NCI-H1417 treated with DMSO at 0.1 percent for 48 hours (cell line): ENCODE results near the gene DNAJB13.
"Not testable (repeated sequence)": the region's sequence is repeated elsewhere in the genome, so short reads cannot be mapped to it uniquely, and the experiment has no call there.

Experiments used
- DNase-seq: peaks from one replicate; lab custom pipeline; 2025; lab: John Stamatoyannopoulos, UW

Gene DNAJB13

GRCh38 chr11:73977856-73978519 is 27.2 kb downstream of the DNAJB13 start:
- DNase-seq = no peak

- no peak for DNase-seq
Observed at GRCh38 chr11:73978576-73979086, 27.8 kb downstream of the DNAJB13 start.

- DNase-seq = peak; percentile 65
Observed at GRCh38 chr11:73980001-73980961, 29.5 kb downstream of the DNAJB13 start.

GRCh38 chr11:73981051-73981805 is 30.4 kb downstream of the DNAJB13 start:
- DNase-seq = no peak

- peak; percentile 86 for DNase-seq
Observed at GRCh38 chr11:73982595-73982989, 31.8 kb downstream of the DNAJB13 start, which contains the start of gene UCP2. Gene UCP2 (minus strand): TSS chr11:73982843. CDS start chr11:73978378, 4,465 bp downstream.

- peak; percentile 85 for DNase-seq
Observed at GRCh38 chr11:73982990-73983740, 32.3 kb downstream of the DNAJB13 start.

- peak; percentile 31 for DNase-seq
Observed at GRCh38 chr11:73983741-73984538, 33.1 kb downstream of the DNAJB13 start.

GRCh38 chr11:73985661-73986060 is 34.8 kb downstream of the DNAJB13 start:
- not testable (repeated sequence) for DNase-seq

- no peak for DNase-seq
Observed at GRCh38 chr11:73988227-73988626, 37.4 kb downstream of the DNAJB13 start.

- no peak for DNase-seq
Observed at GRCh38 chr11:73989156-73989555, 38.3 kb downstream of the DNAJB13 start.

- no peak for DNase-seq
Observed at GRCh38 chr11:73990730-73991129, 39.9 kb downstream of the DNAJB13 start.

- no peak for DNase-seq
Observed at GRCh38 chr11:73991471-73992006, 40.7 kb downstream of the DNAJB13 start.

GRCh38 chr11:73995247-73995646 is 44.4 kb downstream of the DNAJB13 start:
- DNase-seq = no peak

GRCh38 chr11:73995731-73996130 is 44.9 kb downstream of the DNAJB13 start:
- no peak for DNase-seq

GRCh38 chr11:73996161-73996747 is 45.4 kb downstream of the DNAJB13 start:
- no peak for DNase-seq

GRCh38 chr11:73997120-73997770 is 46.4 kb downstream of the DNAJB13 start:
- no peak for DNase-seq

- no peak for DNase-seq
Observed at GRCh38 chr11:73998846-73999575, 48.2 kb downstream of the DNAJB13 start.

GRCh38 chr11:73999581-74000306 is 48.9 kb downstream of the DNAJB13 start:
- DNase-seq = no peak
